Ascending aorta (tissue), 2 donors: ENCODE measurements around the gene GDPD1. TPM values are rescaled to one million over a fixed set of nuclear protein-coding genes. Genes with fewer than 3 reads are reported as not detected.

Experiments
- DNase-seq, 2 donors: peaks; one replicate each; pipeline ENCODE4 v3.0.0-alpha.2; 2019; ENCODE audit warnings: low spot score in 2 of 2
- H3K27ac ChIP-seq, 2 donors: fragments of 200-600 bp; sonication (generic); one replicate each; pipeline ENCODE4 v1.5.1; 2016 to 2017; ENCODE audit warnings: mild to moderate bottlenecking in 1 of 2
- H3K27me3 ChIP-seq: fragments of 200-600 bp; sonication (generic); one replicate; pipeline ENCODE4 v1.5.1; 2017
- H3K36me3 ChIP-seq, 2 donors: fragments of 200-600 bp; sonication (generic); one replicate each; pipeline ENCODE4 v1.5.1; 2016
- H3K4me1 ChIP-seq, 2 donors: fragments of 200-600 bp; sonication (generic); one replicate each; pipeline ENCODE4 v1.5.1; 2016 to 2017; ENCODE audit warnings: mild to moderate bottlenecking in 1 of 2
- H3K4me3 ChIP-seq, 2 donors: fragments of 200-600 bp; sonication (generic); one replicate each; pipeline ENCODE4 v1.5.1; 2016 to 2017; ENCODE audit warnings: mild to moderate bottlenecking in 1 of 2
- H3K9me3 ChIP-seq, 2 donors: fragments of 200-600 bp; sonication (generic); one replicate each; pipeline ENCODE4 v1.5.1; 2016
- CTCF ChIP-seq, 3 experiments: fragments of 200-600 bp in 2 of 3; fragments of 450-650 bp in 1 of 3; sonication (generic) in 2 of 3; IDR thresholded peaks; one replicate each; pipeline ENCODE4 v1.5.1; 2016 to 2019; ENCODE audit warnings: antibody characterized with exemption in 3 of 3, mild to moderate bottlenecking in 1 of 3, moderate library complexity in 1 of 3
- intact Hi-C: fragments of 100-400 bp; cut with DNase I; formaldehyde crosslinking; loops from one replicate; pipeline ENCODE4 v1.15.1; 2023
- total RNA-seq: library from RNA; depleted of rRNA; stranded (reverse); fragments of >200 nt; gene quantifications from one replicate; pipeline ENCODE4 v1.1.0, GENCODE V29; 2016

Gene GDPD1
- total RNA-seq, 1 donor from 2014 or later = not detected

GRCh38 chr17:59244081-59244480 is 23.8 kb downstream of the GDPD1 start:
- no peak for DNase-seq
- Histone ChIP-seq H3K27me3 (no peaks in the 10 kb centered on the region), H3K4me1 (no peaks in the 10 kb centered on the region), H3K27ac (no peak overlapping the region), H3K36me3 (no peaks in the 10 kb centered on the region), H3K9me3 (no peaks in the 10 kb centered on the region), H3K4me3 (no peak overlapping the region)
- intact Hi-C loops = no loop called here
- no peak for TF ChIP-seq CTCF (IDR thresholded peaks at IDR 0.05)

GRCh38 chr17:59254742-59255141 is 34.4 kb downstream of the GDPD1 start:
- Histone ChIP-seq H3K27ac (no peak overlapping the region), H3K4me1 (no peaks in the 10 kb centered on the region), H3K36me3 (no peaks in the 10 kb centered on the region), H3K4me3 (no peak overlapping the region), H3K9me3 (no peaks in the 10 kb centered on the region), H3K27me3 (no peaks in the 10 kb centered on the region)
- TF ChIP-seq CTCF (IDR thresholded peaks at IDR 0.05) = no peak
- no peak for DNase-seq
- intact Hi-C loops = no loop called here

- DNase-seq = no peak
- H3K4me3 ChIP-seq = no peak overlapping the region
- TF ChIP-seq CTCF (IDR thresholded peaks at IDR 0.05) = no peak
- no peaks in the 10 kb centered on the region for H3K4me1 ChIP-seq
- no peaks in the 10 kb centered on the region for H3K36me3 ChIP-seq
- intact Hi-C loops = no loop called here
- no peaks in the 10 kb centered on the region for H3K9me3 ChIP-seq
- no peak overlapping the region for H3K27ac ChIP-seq
- H3K27me3 ChIP-seq = no peaks in the 10 kb centered on the region
These were observed 36.8 kb downstream of the GDPD1 start for GRCh38 chr17:59257101-59257500.

GRCh38 chr17:59260722-59261121 is 40.4 kb downstream of the GDPD1 start:
- no peaks in the 10 kb centered on the region for H3K4me1 ChIP-seq
- no peaks in the 10 kb centered on the region for H3K9me3 ChIP-seq
- no peaks in the 10 kb centered on the region for H3K36me3 ChIP-seq
- no peak for DNase-seq
- H3K27ac ChIP-seq = no peak overlapping the region
- no peak for TF ChIP-seq CTCF (IDR thresholded peaks at IDR 0.05)
- no peaks in the 10 kb centered on the region for H3K27me3 ChIP-seq
- intact Hi-C loops = no loop called here
- no peak overlapping the region for H3K4me3 ChIP-seq

GRCh38 chr17:59266745-59267144 is 46.4 kb downstream of the GDPD1 start:
- Histone ChIP-seq H3K4me3 (no peak overlapping the region), H3K27me3 (no peaks in the 10 kb centered on the region), H3K27ac (no peak overlapping the region), H3K4me1 (no peaks in the 10 kb centered on the region), H3K36me3 (peaks cover 0 to 3% of the 10 kb centered on the region in 2 donors), H3K9me3 (no peaks in the 10 kb centered on the region)
- TF ChIP-seq CTCF (IDR thresholded peaks at IDR 0.05) = no peak
- no peak for DNase-seq
- intact Hi-C loops = no loop called here

GRCh38 chr17:59267776-59268175 is 47.5 kb downstream of the GDPD1 start:
- H3K4me3 ChIP-seq = no peak overlapping the region
- intact Hi-C loops = no loop called here
- H3K4me1 ChIP-seq = no peaks in the 10 kb centered on the region
- peaks cover 0 to 3% of the 10 kb centered on the region in 2 donors for H3K36me3 ChIP-seq
- no peak overlapping the region for H3K27ac ChIP-seq
- H3K27me3 ChIP-seq = no peaks in the 10 kb centered on the region
- TF ChIP-seq CTCF (IDR thresholded peaks at IDR 0.05) = no peak
- H3K9me3 ChIP-seq = no peaks in the 10 kb centered on the region
- no peak for DNase-seq
